Measurements from ENCODE around the gene SPATA12. TPM values are rescaled to one million over a fixed set of nuclear protein-coding genes. Genes with fewer than 3 reads are reported as not detected.

Gene SPATA12
- polyA plus RNA-seq, 1 experiment: not detected

DNA sequence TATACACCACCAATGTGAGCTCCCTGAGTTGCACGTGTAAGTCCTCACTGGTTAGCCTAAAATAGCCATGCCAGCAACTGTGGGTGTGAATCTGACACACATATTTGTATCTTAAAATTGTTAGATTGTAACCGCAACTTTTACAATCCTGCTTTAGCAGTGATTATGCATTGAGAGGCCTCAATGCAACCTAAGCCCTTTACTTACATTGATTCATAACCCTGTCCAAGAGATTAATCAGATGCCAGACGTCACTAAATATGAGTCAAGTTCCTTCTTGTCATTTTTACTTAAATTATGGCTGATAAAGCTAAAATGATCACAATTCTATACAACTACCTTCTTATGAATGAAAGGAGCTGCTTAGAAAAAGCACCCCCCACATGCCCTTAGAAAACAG, 57.8 kb downstream of the SPATA12 start:
- ChIA-PET CTCF (interaction anchor here (0.9 to 1.4 kb wide), 3 partner anchors 8 to 52 kb away, joined by 3 to 4 read pairs (median 3); no protein-coding TSS in a partner anchor), POLR2A (no interaction called here)

DNA sequence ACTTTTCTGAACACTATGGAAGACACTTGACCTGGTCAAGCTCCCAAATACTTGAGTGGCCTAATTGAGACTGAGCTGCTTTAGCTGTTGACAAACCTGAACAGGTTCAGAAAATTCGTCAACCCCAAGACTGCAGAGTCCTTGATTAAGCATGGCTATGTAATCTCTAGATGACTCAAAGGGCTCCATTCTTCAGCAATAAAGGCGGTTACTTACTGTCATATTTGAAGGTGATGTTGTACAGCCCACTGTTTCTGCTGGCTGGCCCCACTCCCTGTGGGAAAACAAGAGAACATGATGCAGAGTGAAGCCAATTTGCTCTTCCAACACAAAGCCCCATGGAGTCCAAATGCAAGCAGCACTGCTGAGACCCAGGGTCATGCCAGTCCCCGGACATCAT, 59.6 kb downstream of the SPATA12 start:
- CTCF ChIA-PET: interaction anchor here (2.0 kb wide), 1 partner anchor 19 kb away, joined by 9 read pairs; no protein-coding TSS in a partner anchor
- no peak for DNase-seq (ENCODE audit: low read depth)

More for the DNA sequence above, 57.8 kb downstream of the SPATA12 start:
- Histone ChIP-seq H3K4me3 (ENCODE audit: low read depth, low read length) (no peak overlapping the region), H3K36me3 (ENCODE audit: control insufficient read depth, insufficient read depth, low read length) (no peaks in the 10 kb centered on the region), H3K27me3 (ENCODE audit: control insufficient read depth, insufficient read depth, low read length) (no peaks in the 10 kb centered on the region)
- DNase-seq (ENCODE audit: low read depth): no peak
- TF ChIP-seq CTCF (IDR thresholded peaks at IDR 0.05; ENCODE audit: insufficient read depth, low read depth, low read length): no peak

GRCh38 chr3:57120451-57121174, 60.1 kb downstream of the SPATA12 start:
- Histone ChIP-seq H3K4me3 (ENCODE audit: low read depth, low read length) (no peak overlapping the region), H3K27me3 (ENCODE audit: control insufficient read depth, insufficient read depth, low read length) (no peaks in the 10 kb centered on the region), H3K36me3 (ENCODE audit: control insufficient read depth, insufficient read depth, low read length) (no peaks in the 10 kb centered on the region)
- DNase-seq (ENCODE audit: low read depth): no peak
- ChIA-PET POLR2A (no interaction called here), CTCF (interaction anchor here (2.0 kb wide), 1 partner anchor 20 kb away, joined by 9 read pairs; no protein-coding TSS in a partner anchor)
- TF ChIP-seq CTCF (IDR thresholded peaks at IDR 0.05; ENCODE audit: insufficient read depth, low read depth, low read length): no peak

More for the DNA sequence above, 59.6 kb downstream of the SPATA12 start:
- H3K27me3 ChIP-seq (ENCODE audit: control insufficient read depth, insufficient read depth, low read length): no peaks in the 10 kb centered on the region
- no peak for TF ChIP-seq CTCF (IDR thresholded peaks at IDR 0.05; ENCODE audit: insufficient read depth, low read depth, low read length)
- no peak overlapping the region for H3K4me3 ChIP-seq (ENCODE audit: low read depth, low read length)
- POLR2A ChIA-PET: no interaction called here
- H3K36me3 ChIP-seq (ENCODE audit: control insufficient read depth, insufficient read depth, low read length): no peaks in the 10 kb centered on the region

Other genes with a start within 250 kb of the SPATA12 start
- 0.40 and 0.60 TPM in 2 replicates for gene IL17RD, start 104.7 kb downstream of the SPATA12 start, polyA plus RNA-seq (2011; rRNA removed)
- gene HESX1, start 139.3 kb downstream of the SPATA12 start, polyA plus RNA-seq (2011; rRNA removed): 0.25 and 0.40 TPM in 2 replicates
- gene APPL1, start 167.1 kb downstream of the SPATA12 start, polyA plus RNA-seq (2011; rRNA removed): 14.1 and 20.6 TPM in 2 replicates
- not detected in 2 replicates for gene ASB14, start 232.0 kb downstream of the SPATA12 start, polyA plus RNA-seq (2011; rRNA removed)

Data from BJ (cell line).